Cardiac muscle cell (in vitro differentiated cells and primary cell): ENCODE results near the gene ZNF407. TPM values are rescaled to one million over a fixed set of nuclear protein-coding genes. Genes with fewer than 3 reads are reported as not detected.

Experiments
- DNase-seq, 2 donors: peaks; one replicate each; pipeline versions ENCODE4 v3.0.0 to v3.0.0-alpha.2; 2010 to 2017; ENCODE audit warnings: low read depth in 1 of 2, low spot score in 1 of 2
- H3K27ac ChIP-seq: fragments of 200-600 bp; sonication (generic); 2 replicates; pipeline ENCODE4 v1.5.1; 2016
- H3K27me3 ChIP-seq: fragments of 200-600 bp; sonication (generic); 2 replicates; pipeline ENCODE4 v1.6.0; 2016; ENCODE audit warnings: control low read depth
- H3K36me3 ChIP-seq: fragments of 200-600 bp; sonication (generic); 2 replicates; pipeline ENCODE4 v1.5.1; 2016; ENCODE audit warnings: control low read depth
- H3K4me1 ChIP-seq: fragments of 200-600 bp; sonication (generic); 2 replicates; pipeline ENCODE4 v1.8.1; 2017; ENCODE audit warnings: low read depth, mild to moderate bottlenecking, mixed run types
- H3K4me3 ChIP-seq: fragments of 200-600 bp; sonication (generic); 2 replicates; pipeline ENCODE4 v1.5.1; 2016; ENCODE audit warnings: mild to moderate bottlenecking
- H3K9me3 ChIP-seq: fragments of 200-600 bp; sonication (generic); 2 replicates; pipeline ENCODE4 v1.5.1; 2017; ENCODE audit warnings: low read depth, mild to moderate bottlenecking, control low read depth
- CTCF ChIP-seq: IDR thresholded peaks from 2 replicates; pipeline ENCODE4 v1.5.1; 2012; ENCODE audit warnings: low read depth, mild to moderate bottlenecking, low read length
- polyA plus RNA-seq: library from polyadenylated mRNA; unstranded; fragments of >200 nt; fragmentation: Nextera tagmentation; extraction: Ambion mirVana; gene quantifications from 2 replicates; pipeline ENCODE4 v1.2.1, GENCODE V29; 2016
- total RNA-seq: library from RNA; depleted of rRNA; stranded (reverse); fragments of >200 nt; gene quantifications from 2 replicates; pipeline ENCODE4 v1.2.3, GENCODE V29; 2016

ZNF407 gene
- total and polyA plus RNA-seq, 2 experiments from 2014 or later, result 4.6 to 8.0 TPM

GRCh38 chr18:74622072-74622471, 24.4 kb downstream of the ZNF407 start:
- Histone ChIP-seq H3K27me3 (no peaks in the 10 kb centered on the region), H3K27ac (no peak overlapping the region), H3K4me3 (no peak overlapping the region), H3K9me3 (no peaks in the 10 kb centered on the region), H3K36me3 (no peaks in the 10 kb centered on the region), H3K4me1 (no peaks in the 10 kb centered on the region)
- TF ChIP-seq CTCF, result no peak
- DNase-seq, result no peak

GRCh38 chr18:74623047-74623816, 25.6 kb downstream of the ZNF407 start:
- Histone ChIP-seq H3K27ac (no peak overlapping the region), H3K27me3 (no peaks in the 10 kb centered on the region), H3K36me3 (no peaks in the 10 kb centered on the region), H3K4me1 (no peaks in the 10 kb centered on the region), H3K9me3 (no peaks in the 10 kb centered on the region), H3K4me3 (no peak overlapping the region)
- TF ChIP-seq CTCF, result peak; percentile 45
- DNase-seq, result peak in 1 of 2 donors; percentile 29

GRCh38 chr18:74624466-74624865, 26.8 kb downstream of the ZNF407 start:
- H3K27me3 ChIP-seq, result no peaks in the 10 kb centered on the region
- H3K27ac ChIP-seq, result no peak overlapping the region
- H3K9me3 ChIP-seq, result no peaks in the 10 kb centered on the region
- H3K4me3 ChIP-seq, result no peak overlapping the region
- H3K36me3 ChIP-seq, result no peaks in the 10 kb centered on the region
- H3K4me1 ChIP-seq, result no peaks in the 10 kb centered on the region
- no peak for DNase-seq
- no peak for TF ChIP-seq CTCF

- Histone ChIP-seq H3K27me3 (no peaks in the 10 kb centered on the region), H3K36me3 (no peaks in the 10 kb centered on the region), H3K4me3 (no peak overlapping the region), H3K27ac (no peak overlapping the region), H3K4me1 (no peaks in the 10 kb centered on the region), H3K9me3 (no peaks in the 10 kb centered on the region)
- DNase-seq, result no peak
- no peak for TF ChIP-seq CTCF
These were observed 27.5 kb downstream of the ZNF407 start for GRCh38 chr18:74625157-74625556.

GRCh38 chr18:74626049-74626874, 28.6 kb downstream of the ZNF407 start:
- no peak for TF ChIP-seq CTCF
- Histone ChIP-seq H3K4me3 (no peak overlapping the region), H3K36me3 (no peaks in the 10 kb centered on the region), H3K9me3 (no peaks in the 10 kb centered on the region), H3K27me3 (no peaks in the 10 kb centered on the region), H3K27ac (no peak overlapping the region), H3K4me1 (no peaks in the 10 kb centered on the region)
- no peak for DNase-seq
